ENCODE measurements around the gene SHROOM3. TPM values are rescaled to one million over a fixed set of nuclear protein-coding genes. Genes with fewer than 3 reads are reported as not detected.

The SHROOM3 gene
- 1.6 and 4.4 TPM in 2 replicates for total RNA-seq

GRCh38 chr4:76434901-76435527, at the start of gene SHROOM3:
SHROOM3 (plus strand) TSS chr4:76435229; CDS start chr4:76436053, 824 bp downstream.

GRCh38 chr4:76420762-76421581, 14.1 kb upstream of the SHROOM3 start, which contains the start of gene CCDC158:
CCDC158 (minus strand) TSS chr4:76421141; CDS start chr4:76403207, 17,934 bp downstream.

Small RNA genes lying within 50 kb of the gene (small RNA-seq; reads per million reads assigned to genes)
- gene MIR4450 (not detected), gene RF00278 (not detected), gene RNU6-145P (0.14 reads per million)

Other genes with a start within 250 kb of the SHROOM3 start
- gene SCARB2, start 221.4 kb upstream of the SHROOM3 start, total RNA-seq: 122 and 142 TPM in 2 replicates
- 0.37 TPM in 1 of 2 replicates, not detected in the other for gene FAM47E, start 183.5 kb upstream of the SHROOM3 start, total RNA-seq
- gene STBD1, start 128.5 kb upstream of the SHROOM3 start, total RNA-seq: 2.0 and 2.2 TPM in 2 replicates
- not detected in 2 replicates for gene CCDC158, start 14.1 kb upstream of the SHROOM3 start, total RNA-seq